ENCODE measurements around the gene TSC1.

Gene TSC1

DNA sequence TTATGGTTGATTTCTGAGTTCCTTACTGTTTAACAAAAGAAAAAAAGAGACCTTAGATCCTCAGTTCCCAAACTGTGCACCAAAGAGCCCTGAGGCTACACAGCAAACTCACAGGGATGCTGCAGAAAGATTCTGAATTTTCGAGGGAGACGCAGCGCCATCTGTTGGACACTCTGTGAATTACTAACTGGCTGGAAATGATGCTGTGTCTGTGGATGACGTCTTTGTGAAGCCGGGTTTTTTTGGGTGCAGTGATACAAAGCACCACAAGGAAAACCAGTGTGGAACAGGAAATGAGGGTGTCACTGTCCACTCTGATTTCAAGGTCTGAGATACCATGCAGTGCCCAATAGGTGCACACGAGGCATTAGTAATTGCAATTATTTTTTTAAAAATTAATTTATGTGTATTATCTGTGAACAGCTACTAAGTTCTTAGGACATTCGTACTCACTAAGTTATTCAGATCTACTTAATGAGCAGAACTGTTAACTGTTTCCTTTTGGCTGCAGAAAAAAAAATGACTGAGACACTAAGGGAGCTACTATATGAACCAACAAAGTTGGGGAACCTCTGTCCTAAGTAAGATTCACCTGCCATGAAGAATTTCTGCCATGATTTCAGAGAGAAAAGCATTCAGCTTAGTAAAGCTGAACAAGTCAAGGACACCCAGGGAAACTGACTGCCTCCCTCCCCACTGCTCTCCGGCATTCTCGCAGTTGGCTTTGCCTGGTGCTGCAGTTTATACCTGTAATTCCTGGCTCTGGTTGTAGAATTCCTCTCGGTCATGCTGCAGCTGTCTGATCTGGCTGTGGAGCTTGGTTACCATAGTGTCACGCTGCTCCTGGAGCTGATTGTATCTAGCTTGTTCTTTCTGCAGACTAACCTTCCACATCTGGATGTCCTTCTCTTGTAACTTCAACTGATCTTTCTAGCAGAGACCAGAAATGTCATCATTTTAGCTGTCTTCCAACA is 42.3 kb downstream of the TSC1 start:
- Histone ChIP-seq H3K4me2 (ENCODE audit: low read depth, low read length, poor library complexity, severe bottlenecking) (no peak overlapping the region), H3K27ac (ENCODE audit: low read depth, low read length) (no peak overlapping the region), H3K9ac (ENCODE audit: low read length) (no peak overlapping the region), H3K27me3 (ENCODE audit: low read length) (no peaks in the 10 kb centered on the region), H3F3A (ENCODE audit: insufficient read depth) (no peaks in the 10 kb centered on the region), H3K9me3 (ENCODE audit: insufficient read depth, low read length) (no peaks in the 10 kb centered on the region), H3K79me2 (ENCODE audit: insufficient read depth, low read length) (no peaks in the 10 kb centered on the region), H3K36me3 (ENCODE audit: low read length) (no peaks in the 10 kb centered on the region), H3K4me3 (ENCODE audit: insufficient read depth, low read length, poor library complexity, severe bottlenecking) (no peak overlapping the region), H3K9me2 (replicated peaks; ENCODE audit: insufficient read depth, low read length) (no peaks in the 10 kb centered on the region), H2AFZ (ENCODE audit: low read depth, low read length, severe bottlenecking) (no peak overlapping the region), H4K20me1 (ENCODE audit: low read depth, low read length) (no peaks in the 10 kb centered on the region)
- TF ChIP-seq EZH2phosphoT487 (conservative IDR thresholded peaks at IDR 0.05; ENCODE audit: low read length): no peak
- TF ChIP-seq, protein P1, sequence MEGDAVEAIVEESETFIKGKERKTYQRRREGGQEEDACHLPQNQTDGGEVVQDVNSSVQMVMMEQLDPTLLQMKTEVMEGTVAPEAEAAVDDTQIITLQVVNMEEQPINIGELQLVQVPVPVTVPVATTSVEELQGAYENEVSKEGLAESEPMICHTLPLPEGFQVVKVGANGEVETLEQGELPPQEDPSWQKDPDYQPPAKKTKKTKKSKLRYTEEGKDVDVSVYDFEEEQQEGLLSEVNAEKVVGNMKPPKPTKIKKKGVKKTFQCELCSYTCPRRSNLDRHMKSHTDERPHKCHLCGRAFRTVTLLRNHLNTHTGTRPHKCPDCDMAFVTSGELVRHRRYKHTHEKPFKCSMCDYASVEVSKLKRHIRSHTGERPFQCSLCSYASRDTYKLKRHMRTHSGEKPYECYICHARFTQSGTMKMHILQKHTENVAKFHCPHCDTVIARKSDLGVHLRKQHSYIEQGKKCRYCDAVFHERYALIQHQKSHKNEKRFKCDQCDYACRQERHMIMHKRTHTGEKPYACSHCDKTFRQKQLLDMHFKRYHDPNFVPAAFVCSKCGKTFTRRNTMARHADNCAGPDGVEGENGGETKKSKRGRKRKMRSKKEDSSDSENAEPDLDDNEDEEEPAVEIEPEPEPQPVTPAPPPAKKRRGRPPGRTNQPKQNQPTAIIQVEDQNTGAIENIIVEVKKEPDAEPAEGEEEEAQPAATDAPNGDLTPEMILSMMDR (IDR thresholded peaks at IDR 0.05; ENCODE audit: insufficient read depth, low read length, poor library complexity, severe bottlenecking): peak; percentile 74

GRCh38 chr9:132898051-132898450 is 46.4 kb downstream of the TSC1 start:
- TF ChIP-seq EZH2phosphoT487 (conservative IDR thresholded peaks at IDR 0.05; ENCODE audit: low read length): no peak
- TF ChIP-seq, protein P1 (IDR thresholded peaks at IDR 0.05; ENCODE audit: insufficient read depth, low read length, poor library complexity, severe bottlenecking): no peak
- no peak overlapping the region for H3K4me2 ChIP-seq (ENCODE audit: low read depth, low read length, poor library complexity, severe bottlenecking)
- H2AFZ ChIP-seq (ENCODE audit: low read depth, low read length, severe bottlenecking): no peak overlapping the region
- H3K27me3 ChIP-seq (ENCODE audit: low read length): no peaks in the 10 kb centered on the region
- no peak overlapping the region for H3K27ac ChIP-seq (ENCODE audit: low read depth, low read length)
- H3K4me3 ChIP-seq (ENCODE audit: insufficient read depth, low read length, poor library complexity, severe bottlenecking): no peak overlapping the region
- no peaks in the 10 kb centered on the region for H4K20me1 ChIP-seq (ENCODE audit: low read depth, low read length)
- no peaks in the 10 kb centered on the region for H3K79me2 ChIP-seq (ENCODE audit: insufficient read depth, low read length)
- no peaks in the 10 kb centered on the region for H3K9me3 ChIP-seq (ENCODE audit: insufficient read depth, low read length)
- H3F3A ChIP-seq (ENCODE audit: insufficient read depth): no peaks in the 10 kb centered on the region
- no peak overlapping the region for H3K9ac ChIP-seq (ENCODE audit: low read length)
- no peaks in the 10 kb centered on the region for H3K36me3 ChIP-seq (ENCODE audit: low read length)
- H3K9me2 ChIP-seq (replicated peaks; ENCODE audit: insufficient read depth, low read length): no peaks in the 10 kb centered on the region

- Histone ChIP-seq H3K9ac (ENCODE audit: low read length) (no peak overlapping the region), H3K36me3 (ENCODE audit: low read length) (no peaks in the 10 kb centered on the region), H3K79me2 (ENCODE audit: insufficient read depth, low read length) (no peaks in the 10 kb centered on the region), H3K9me2 (replicated peaks; ENCODE audit: insufficient read depth, low read length) (no peaks in the 10 kb centered on the region), H3K27ac (ENCODE audit: low read depth, low read length) (no peak overlapping the region), H2AFZ (ENCODE audit: low read depth, low read length, severe bottlenecking) (no peak overlapping the region), H4K20me1 (ENCODE audit: low read depth, low read length) (no peaks in the 10 kb centered on the region), H3F3A (ENCODE audit: insufficient read depth) (no peaks in the 10 kb centered on the region), H3K9me3 (ENCODE audit: insufficient read depth, low read length) (no peaks in the 10 kb centered on the region), H3K4me3 (ENCODE audit: insufficient read depth, low read length, poor library complexity, severe bottlenecking) (no peak overlapping the region), H3K27me3 (ENCODE audit: low read length) (no peaks in the 10 kb centered on the region), H3K4me2 (ENCODE audit: low read depth, low read length, poor library complexity, severe bottlenecking) (no peak overlapping the region)
- no peak for TF ChIP-seq EZH2phosphoT487 (conservative IDR thresholded peaks at IDR 0.05; ENCODE audit: low read length)
- TF ChIP-seq, protein P1 (IDR thresholded peaks at IDR 0.05; ENCODE audit: insufficient read depth, low read length, poor library complexity, severe bottlenecking): no peak
These were observed 47.5 kb downstream of the TSC1 start for GRCh38 chr9:132896906-132897305.
